PC-3 (cell line): ENCODE data around the gene GPR37L1. TPM values are rescaled to one million over a fixed set of nuclear protein-coding genes. Genes with fewer than 3 reads are reported as not detected.

Source experiments
- ATAC-seq: fragments of 200-7000 bp; cut with Tn5 transposase; 2 replicates; pipeline ENCODE4 v1.9.1; 2020; ENCODE audit warnings: mild to moderate bottlenecking, moderate library complexity
- BruUV-seq: library from RNA; stranded (reverse); fragments of 400-500 nt; replicated peaks from 2 replicates; lab custom pipeline; 2021; lab: Mats Ljungman, UMichigan
- CTCF ChIA-PET: fragments of 300-600 bp; sonication (Branson Sonifier 250); formaldehyde crosslinking; loops from one replicate; lab custom pipeline; 2022; ENCODE audit warnings: antibody characterized with exemption; lab: Charles Lee
- POLR2A ChIA-PET: fragments of 300-600 bp; sonication (Branson Sonifier 250); formaldehyde crosslinking; loops from one replicate; lab custom pipeline; 2022; ENCODE audit warnings: antibody characterized with exemption; ENCODE audit not compliant: unreplicated experiment; lab: Charles Lee
- DNase-seq: peaks from one replicate; pipeline ENCODE4 v3.0.0-alpha.2; 2015
- H2AFZ ChIP-seq: fragments of 300-600 bp; sonication (generic); 2 replicates; pipeline ENCODE4 v1.6.0; 2016; ENCODE audit warnings: antibody characterized with exemption, low read length
- H3F3A ChIP-seq: fragments of 300-600 bp; sonication (generic); one replicate; pipeline ENCODE4 v1.6.0; 2017; ENCODE audit warnings: antibody characterized with exemption, low read length, control low read depth, mild to moderate bottlenecking; ENCODE audit not compliant: unreplicated experiment
- H3K27ac ChIP-seq: fragments of 300-600 bp; sonication (generic); 2 replicates; pipeline ENCODE4 v1.5.1; 2016; ENCODE audit warnings: mild to moderate bottlenecking, low read length
- H3K27me3 ChIP-seq: fragments of 300-600 bp; sonication (generic); 2 replicates; pipeline ENCODE4 v1.6.1; 2016; ENCODE audit warnings: low read length, mixed read lengths
- H3K36me3 ChIP-seq: fragments of 300-600 bp; sonication (generic); 2 replicates; pipeline ENCODE4 v1.6.1; 2016; ENCODE audit warnings: low read depth, mixed run types, low read length, mixed read lengths
- H3K4me1 ChIP-seq: fragments of 300-600 bp; sonication (generic); 2 replicates; pipeline ENCODE4 v1.5.1; 2016; ENCODE audit warnings: low read length; ENCODE audit not compliant: insufficient read depth
- H3K4me2 ChIP-seq: fragments of 300-600 bp; sonication (generic); 2 replicates; pipeline ENCODE4 v1.6.0; 2016; ENCODE audit warnings: low read length
- H3K4me3 ChIP-seq: fragments of 300-600 bp; sonication (generic); 2 replicates; pipeline ENCODE4 v1.5.1; 2016; ENCODE audit warnings: mild to moderate bottlenecking, low read length, mixed read lengths
- H3K79me2 ChIP-seq: fragments of 300-600 bp; sonication (generic); 2 replicates; pipeline ENCODE4 v1.6.1; 2017; ENCODE audit warnings: low read length, mixed read lengths
- H3K9ac ChIP-seq: fragments of 300-600 bp; sonication (generic); 2 replicates; pipeline ENCODE4 v1.6.0; 2016; ENCODE audit warnings: mild to moderate bottlenecking, low read length
- H3K9me2 ChIP-seq: fragments of 300-600 bp; sonication (generic); replicated peaks from 2 replicates; pipeline ENCODE4 v1.6.1; 2016; ENCODE audit warnings: mixed run types, low read length, mixed read lengths
- H3K9me3 ChIP-seq: fragments of 300-600 bp; sonication (generic); 2 replicates; pipeline ENCODE4 v1.6.1; 2016; ENCODE audit warnings: low read length, mixed read lengths
- H4K20me1 ChIP-seq: fragments of 300-600 bp; sonication (generic); 2 replicates; pipeline ENCODE4 v1.6.1; 2016; ENCODE audit warnings: low read length, mixed read lengths
- CTCF ChIP-seq: fragments of 300-600 bp; sonication (generic); conservative IDR thresholded peaks from 2 replicates; pipeline ENCODE4 v1.5.1; 2017; ENCODE audit warnings: antibody characterized with exemption, low read depth, mild to moderate bottlenecking, low read length
- EZH2 ChIP-seq: fragments of 300-600 bp; sonication (generic); IDR thresholded peaks from one replicate; pipeline ENCODE4 v1.6.1; 2017; ENCODE audit warnings: antibody characterized with exemption, mild to moderate bottlenecking, low read length; ENCODE audit not compliant: unreplicated experiment
- EZH2phosphoT487 ChIP-seq: fragments of 300-600 bp; sonication (generic); IDR thresholded peaks from 2 replicates; pipeline ENCODE4 v1.6.1; 2018; ENCODE audit warnings: mild to moderate bottlenecking, antibody characterized with exemption, low read length, borderline replicate concordance
- intact Hi-C: fragments of 100-400 bp; cut with micrococcal nuclease; formaldehyde crosslinking; loops from 2 replicates; pipeline ENCODE4 v1.9.0; 2023
- total RNA-seq: library from RNA; depleted of rRNA; stranded (reverse); fragments of >200 nt; gene quantifications from 2 replicates; pipeline ENCODE4 v1.2.3, GENCODE V29; 2014

Gene GPR37L1
- total RNA-seq, 1 experiment from 2014 or later: 0.04 TPM

- no peaks in the 10 kb centered on the region for H3F3A ChIP-seq
- ATAC-seq (no peak), DNase-seq (no peak)
- H3K9me2 ChIP-seq: no peaks in the 10 kb centered on the region
- no peak overlapping the region for H3K4me3 ChIP-seq
- no peaks in the 10 kb centered on the region for H3K36me3 ChIP-seq
- no peaks in the 10 kb centered on the region for H3K79me2 ChIP-seq
- H3K9ac ChIP-seq: no peak overlapping the region
- no peak overlapping the region for H3K27ac ChIP-seq
- POLR2A ChIA-PET: no interaction called here
- no peak overlapping the region for H2AFZ ChIP-seq
- H4K20me1 ChIP-seq: no peaks in the 10 kb centered on the region
- no peaks in the 10 kb centered on the region for H3K27me3 ChIP-seq
- peaks cover 11% of the 10 kb centered on the region for H3K4me1 ChIP-seq
- CTCF ChIA-PET: no interaction called here
- no peak overlapping the region for H3K4me2 ChIP-seq
- intact Hi-C loops: no loop called here
- no peaks in the 10 kb centered on the region for H3K9me3 ChIP-seq
- TF ChIP-seq EZH2phosphoT487: no peak
- TF ChIP-seq EZH2: no peak
- TF ChIP-seq CTCF: no peak
- BruUV-seq: no TSS peak
Measured at GRCh38 chr1:202075389-202075788, 47.3 kb upstream of the GPR37L1 start.

GRCh38 chr1:202076050-202076511 lies 46.6 kb upstream of the GPR37L1 start:
- CTCF ChIA-PET: no interaction called here
- H3K9ac ChIP-seq: no peak overlapping the region
- BruUV-seq: no TSS peak
- no peak overlapping the region for H2AFZ ChIP-seq
- no peak for TF ChIP-seq CTCF
- POLR2A ChIA-PET: no interaction called here
- no peak overlapping the region for H3K4me3 ChIP-seq
- no peaks in the 10 kb centered on the region for H3K36me3 ChIP-seq
- no peaks in the 10 kb centered on the region for H3K79me2 ChIP-seq
- H3F3A ChIP-seq: no peaks in the 10 kb centered on the region
- no peak for ATAC-seq
- no peaks in the 10 kb centered on the region for H4K20me1 ChIP-seq
- no peaks in the 10 kb centered on the region for H3K9me3 ChIP-seq
- peaks cover 11% of the 10 kb centered on the region for H3K4me1 ChIP-seq
- DNase-seq: no peak
- no peaks in the 10 kb centered on the region for H3K27me3 ChIP-seq
- H3K9me2 ChIP-seq: no peaks in the 10 kb centered on the region
- no peak overlapping the region for H3K4me2 ChIP-seq
- no peak overlapping the region for H3K27ac ChIP-seq
- intact Hi-C loops: no loop called here

- no peak for ATAC-seq
- no peak overlapping the region for H3K27ac ChIP-seq
- no TSS peak for BruUV-seq
- no peak overlapping the region for H2AFZ ChIP-seq
- intact Hi-C loops: no loop called here
- H3K4me2 ChIP-seq: no peak overlapping the region
- H3K4me3 ChIP-seq: no peak overlapping the region
- H3K9me3 ChIP-seq: no peaks in the 10 kb centered on the region
- no peaks in the 10 kb centered on the region for H4K20me1 ChIP-seq
- ChIA-PET CTCF (no interaction called here), POLR2A (no interaction called here)
- H3F3A ChIP-seq: no peaks in the 10 kb centered on the region
- H3K79me2 ChIP-seq: no peaks in the 10 kb centered on the region
- no peaks in the 10 kb centered on the region for H3K27me3 ChIP-seq
- TF ChIP-seq CTCF (no peak), EZH2 (no peak), EZH2phosphoT487 (no peak)
- DNase-seq: no peak
- no peaks in the 10 kb centered on the region for H3K9me2 ChIP-seq
- H3K4me1 ChIP-seq: peaks cover 11% of the 10 kb centered on the region
- H3K9ac ChIP-seq: no peak overlapping the region
- no peaks in the 10 kb centered on the region for H3K36me3 ChIP-seq
Measured at GRCh38 chr1:202078241-202078640, 44.5 kb upstream of the GPR37L1 start.
